AG10803 (cell line): ENCODE data around the gene SVEP1.

ENCODE experiments used
- DNase-seq: peaks from one replicate; pipeline ENCODE4 v3.0.0; 2010; ENCODE audit warnings: low read depth
- H3K4me3 ChIP-seq: 2 replicates; pipeline ENCODE4 v1.5.1; 2011; ENCODE audit warnings: mild to moderate bottlenecking, low read length, control low read depth
- TF ChIP-seq, protein P1 (sequence below): conservative IDR thresholded peaks from 2 replicates; pipeline ENCODE4 v1.5.1; 2011; ENCODE audit warnings: mild to moderate bottlenecking, low read length, control low read depth, inconsistent platforms

SVEP1 gene

DNA sequence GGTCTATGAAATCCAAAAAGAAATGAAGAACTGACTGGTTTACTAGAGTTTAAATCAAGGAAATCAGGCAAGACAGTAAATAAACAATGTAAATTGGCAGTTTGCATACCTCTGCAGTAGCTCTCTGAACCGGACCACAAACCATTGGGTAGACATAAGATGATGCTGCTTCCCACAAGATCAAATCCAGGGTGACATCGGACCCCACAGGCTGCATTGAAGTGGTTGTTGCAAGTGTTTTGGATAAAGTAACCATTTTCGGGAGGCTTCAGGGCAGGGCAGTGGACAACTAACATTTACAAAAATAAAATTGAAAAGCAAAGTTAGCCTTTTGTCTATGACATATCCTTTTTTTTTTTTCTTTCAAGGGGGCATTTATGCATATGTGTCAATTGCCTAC, 66.7 kb downstream of the SVEP1 start:
- TF ChIP-seq, protein P1, sequence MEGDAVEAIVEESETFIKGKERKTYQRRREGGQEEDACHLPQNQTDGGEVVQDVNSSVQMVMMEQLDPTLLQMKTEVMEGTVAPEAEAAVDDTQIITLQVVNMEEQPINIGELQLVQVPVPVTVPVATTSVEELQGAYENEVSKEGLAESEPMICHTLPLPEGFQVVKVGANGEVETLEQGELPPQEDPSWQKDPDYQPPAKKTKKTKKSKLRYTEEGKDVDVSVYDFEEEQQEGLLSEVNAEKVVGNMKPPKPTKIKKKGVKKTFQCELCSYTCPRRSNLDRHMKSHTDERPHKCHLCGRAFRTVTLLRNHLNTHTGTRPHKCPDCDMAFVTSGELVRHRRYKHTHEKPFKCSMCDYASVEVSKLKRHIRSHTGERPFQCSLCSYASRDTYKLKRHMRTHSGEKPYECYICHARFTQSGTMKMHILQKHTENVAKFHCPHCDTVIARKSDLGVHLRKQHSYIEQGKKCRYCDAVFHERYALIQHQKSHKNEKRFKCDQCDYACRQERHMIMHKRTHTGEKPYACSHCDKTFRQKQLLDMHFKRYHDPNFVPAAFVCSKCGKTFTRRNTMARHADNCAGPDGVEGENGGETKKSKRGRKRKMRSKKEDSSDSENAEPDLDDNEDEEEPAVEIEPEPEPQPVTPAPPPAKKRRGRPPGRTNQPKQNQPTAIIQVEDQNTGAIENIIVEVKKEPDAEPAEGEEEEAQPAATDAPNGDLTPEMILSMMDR = no peak
- DNase-seq = no peak
- no peak overlapping the region for H3K4me3 ChIP-seq

DNA sequence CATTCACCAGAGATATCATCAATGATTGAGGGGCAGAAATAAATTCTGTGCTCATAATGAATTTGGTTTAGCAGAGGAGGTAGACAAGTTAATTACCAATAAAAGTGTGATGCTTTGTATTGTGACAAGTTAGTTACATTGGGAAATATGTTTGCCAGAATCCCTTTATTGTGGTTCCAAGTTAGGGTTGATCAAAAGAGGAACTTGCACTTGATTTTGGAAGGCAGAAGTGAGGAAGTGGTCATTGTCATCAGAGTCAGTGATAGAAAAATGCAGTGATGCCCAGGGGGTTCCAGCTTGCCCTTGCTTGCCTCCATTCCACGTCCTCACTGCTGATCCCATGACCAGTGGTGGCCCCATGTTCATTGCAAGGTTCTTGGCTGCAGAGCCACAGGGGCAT, 69.7 kb downstream of the SVEP1 start:
- TF ChIP-seq, protein P1 = no peak
- no peak overlapping the region for H3K4me3 ChIP-seq
- DNase-seq = no peak

DNA sequence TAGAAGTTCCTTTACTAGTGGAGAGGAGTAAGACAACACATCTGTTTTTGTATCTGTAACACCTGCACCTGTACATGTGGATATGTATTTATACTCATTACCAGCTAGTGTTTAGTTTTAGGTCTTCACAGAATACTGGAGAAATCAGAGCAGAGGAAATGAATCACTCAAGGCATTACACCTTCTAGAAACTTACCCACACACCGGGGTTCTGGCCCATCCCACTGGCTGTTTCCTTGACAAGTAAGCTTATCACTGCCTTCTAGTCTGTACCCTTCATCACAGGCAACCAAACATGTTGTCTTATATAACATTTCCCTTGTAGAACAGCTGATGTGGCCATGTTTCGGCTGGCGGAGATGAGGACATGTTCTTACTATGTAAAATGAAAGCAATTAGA, 76.7 kb downstream of the SVEP1 start:
- TF ChIP-seq, protein P1 = no peak
- H3K4me3 ChIP-seq = no peak overlapping the region
- DNase-seq = no peak

DNA sequence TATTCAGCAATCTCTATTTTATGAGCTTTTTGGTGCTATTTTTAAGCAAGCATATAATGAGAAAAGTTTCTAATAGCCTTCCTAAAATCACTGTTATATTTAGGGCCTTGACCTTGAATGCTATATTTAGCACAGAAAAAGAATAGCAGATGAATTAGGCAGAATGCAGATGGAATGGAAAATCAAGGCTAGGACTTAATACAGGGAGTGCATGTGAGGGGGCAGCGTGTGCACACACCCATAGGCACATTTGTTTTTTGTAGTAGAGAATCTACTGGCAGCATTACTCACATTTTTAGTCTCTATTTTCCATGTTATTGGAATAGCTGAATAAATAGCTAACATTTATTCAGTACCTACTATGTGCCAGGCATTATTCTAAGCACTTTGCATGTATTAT, 79.9 kb downstream of the SVEP1 start:
- no peak overlapping the region for H3K4me3 ChIP-seq
- TF ChIP-seq, protein P1 = no peak
- no peak for DNase-seq

DNA sequence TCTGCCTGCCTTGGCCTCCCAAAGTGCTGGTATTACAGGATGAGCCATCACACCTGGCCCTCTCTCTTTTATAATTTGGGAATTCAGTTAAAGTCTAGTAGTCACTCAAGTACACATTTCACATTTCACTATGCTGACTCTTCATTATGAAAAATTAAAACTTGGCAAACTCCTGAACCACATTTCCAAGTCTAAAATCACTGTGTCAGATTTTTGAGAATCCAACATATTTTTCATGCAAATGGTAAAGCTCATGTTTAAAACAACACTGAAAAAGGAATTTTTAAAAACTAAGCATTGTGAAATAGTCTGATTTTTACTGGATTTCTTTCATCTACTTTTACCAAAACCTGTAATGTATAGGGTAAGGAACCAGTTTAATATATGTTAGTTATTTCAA, 92.3 kb downstream of the SVEP1 start:
- peak; percentile 17 for DNase-seq
- TF ChIP-seq, protein P1 = no peak
- H3K4me3 ChIP-seq = no peak overlapping the region

DNA sequence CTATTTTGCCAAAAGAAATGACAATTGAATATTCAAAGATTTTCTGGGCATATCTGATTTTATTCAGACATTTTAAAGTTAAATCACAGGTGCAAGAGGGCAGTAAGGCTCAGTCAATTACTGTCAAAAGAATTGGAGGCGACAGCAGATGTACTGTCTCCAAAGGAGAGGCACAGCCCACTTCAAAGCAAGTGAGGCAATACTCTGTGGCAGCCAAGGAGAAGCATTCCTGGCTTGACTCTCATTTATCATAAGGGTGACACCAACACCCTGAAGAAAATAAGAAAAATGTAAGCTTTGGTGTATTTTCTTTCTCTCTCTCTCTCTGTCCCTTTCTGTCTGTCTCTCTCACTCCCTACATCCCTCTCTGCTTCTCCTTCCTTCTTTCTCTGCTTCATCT, 93.3 kb downstream of the SVEP1 start:
- peak; percentile 32 for DNase-seq
- no peak overlapping the region for H3K4me3 ChIP-seq
- TF ChIP-seq, protein P1 = no peak

DNA sequence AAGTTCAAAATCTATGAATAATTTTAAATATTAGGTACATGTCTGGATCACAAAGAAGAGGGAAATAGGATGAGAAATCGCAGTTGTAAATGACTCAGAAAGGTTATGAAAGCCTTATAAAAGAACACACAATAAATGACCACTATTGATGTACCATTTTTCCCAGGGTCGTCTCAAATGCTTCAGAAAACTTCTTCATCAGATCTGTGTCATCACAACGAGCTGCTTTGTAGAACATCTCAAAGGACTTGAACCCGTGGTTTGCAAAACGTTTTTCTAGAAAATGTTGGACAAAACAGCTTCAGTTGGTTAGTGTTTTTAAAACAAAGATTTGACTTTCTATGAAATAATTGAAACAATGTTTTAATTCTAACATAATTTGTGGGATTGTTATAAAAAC, 100.1 kb downstream of the SVEP1 start:
- no peak overlapping the region for H3K4me3 ChIP-seq
- DNase-seq = no peak
- TF ChIP-seq, protein P1 = no peak
